HG03457 (cell line): ENCODE data around the gene HTR6.
"Not testable (repeated sequence)": the region's sequence is repeated elsewhere in the genome, so short reads cannot be mapped to it uniquely, and the experiment has no call there.

Source experiments
- ATAC-seq: cut with Tn5 transposase; IDR thresholded peaks from one replicate; pipeline ENCODE4 v1.9.1; 2021; ENCODE audit warnings: moderate number of reproducible peaks; ENCODE audit not compliant: unreplicated experiment

HTR6 gene

DNA sequence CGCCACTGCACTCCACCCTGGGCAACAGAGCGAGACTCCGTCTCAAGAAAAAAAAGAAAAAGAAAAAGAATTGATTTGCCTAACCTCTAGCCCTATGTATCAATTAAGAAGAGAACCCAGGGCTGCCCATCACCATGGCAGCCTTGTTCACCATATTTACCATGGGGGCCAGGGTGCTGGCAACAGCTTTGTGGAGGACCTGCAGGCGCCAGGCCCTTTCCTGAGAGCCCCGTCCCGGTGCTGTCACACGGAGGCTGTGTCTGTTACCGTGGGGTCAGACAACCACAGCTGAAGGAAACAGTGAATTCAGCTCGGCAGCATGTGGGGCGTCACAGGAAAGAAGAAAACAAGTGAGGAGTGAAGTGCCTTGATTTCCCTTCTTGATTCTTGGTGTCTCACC, 27.1 kb upstream of the HTR6 start:
- ATAC-seq = no peak

DNA sequence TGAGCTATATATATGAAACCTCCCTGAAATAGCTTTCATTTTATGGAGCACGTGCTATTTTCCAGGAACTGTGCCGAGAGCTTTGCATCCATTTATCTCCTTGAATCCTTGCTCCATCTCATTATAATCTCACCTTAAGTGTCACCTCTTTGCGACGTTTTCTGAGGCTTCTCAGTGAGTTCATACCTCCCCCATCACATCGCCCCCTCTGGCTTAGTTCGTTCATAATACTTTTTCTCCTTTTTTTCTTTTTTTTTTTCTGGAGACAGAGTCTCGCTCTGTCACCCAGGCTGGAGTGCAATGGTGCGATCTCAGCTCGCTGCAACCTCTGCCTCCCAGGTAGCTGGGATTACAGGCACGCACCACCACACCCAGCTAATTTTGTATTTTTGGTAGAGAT, 25.4 kb upstream of the HTR6 start:
- not testable (repeated sequence) for ATAC-seq

DNA sequence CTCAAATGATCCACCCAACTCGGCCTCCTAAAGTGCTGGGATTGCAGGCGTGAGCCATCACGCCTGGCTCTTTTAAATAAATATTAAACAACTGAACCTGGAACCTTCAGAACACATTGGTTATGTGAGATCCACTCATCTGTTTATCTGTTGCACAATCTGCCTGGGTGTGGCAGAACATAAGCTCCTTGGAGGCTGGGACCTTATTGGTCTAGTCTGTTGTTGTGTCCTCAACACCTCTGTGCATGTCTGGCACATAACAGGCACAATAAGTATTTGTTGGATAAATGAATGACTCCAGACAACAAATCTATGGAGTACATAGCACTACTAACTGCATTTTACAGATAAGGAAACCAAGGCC, 24.7 kb upstream of the HTR6 start:
- ATAC-seq = no peak

DNA sequence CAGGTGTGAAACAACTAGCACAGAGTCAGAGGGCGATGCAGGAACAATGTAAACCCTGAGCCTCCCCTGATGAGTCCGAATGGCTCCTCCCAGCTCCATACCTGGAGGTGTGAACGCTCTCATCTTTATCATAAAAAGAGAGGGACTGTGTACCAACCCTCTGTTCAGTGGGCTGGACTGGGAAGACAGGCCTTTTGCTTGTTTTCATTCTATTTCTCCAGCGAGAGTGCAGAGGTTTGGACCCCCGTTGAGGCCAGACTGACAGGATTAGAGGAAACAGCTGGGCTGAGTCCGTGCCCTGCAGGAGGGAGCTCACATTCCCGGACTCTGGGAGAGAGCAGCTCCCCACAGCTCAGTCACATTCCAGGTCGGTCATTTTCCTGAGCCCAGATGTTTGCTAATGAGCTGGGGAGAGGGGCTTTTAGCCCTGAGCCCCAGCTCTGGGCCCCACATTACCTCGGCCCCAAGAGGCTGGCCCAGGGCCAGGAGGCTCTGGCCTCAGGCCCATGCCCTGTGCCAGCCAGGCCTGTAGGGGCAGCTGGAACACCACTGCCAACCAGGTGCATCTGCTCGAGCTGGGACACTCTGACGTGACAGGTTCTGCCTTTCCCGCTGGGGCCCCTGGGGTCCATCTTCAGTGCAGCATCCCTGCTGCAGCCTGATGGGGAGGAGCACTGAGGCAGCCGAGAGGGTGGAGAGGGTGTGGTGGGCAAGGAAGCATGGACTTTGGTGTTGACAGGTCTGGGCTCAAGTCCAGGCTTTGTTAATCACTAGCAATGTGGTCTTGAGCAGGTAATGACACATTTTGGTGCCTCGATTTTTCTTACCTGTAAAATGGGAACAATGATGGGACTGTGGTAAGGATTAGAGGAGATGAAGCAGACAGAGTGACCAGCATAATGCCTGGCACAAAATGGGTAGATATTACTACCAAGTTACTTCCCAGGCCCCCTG, 24.0 kb upstream of the HTR6 start:
- no peak for ATAC-seq

DNA sequence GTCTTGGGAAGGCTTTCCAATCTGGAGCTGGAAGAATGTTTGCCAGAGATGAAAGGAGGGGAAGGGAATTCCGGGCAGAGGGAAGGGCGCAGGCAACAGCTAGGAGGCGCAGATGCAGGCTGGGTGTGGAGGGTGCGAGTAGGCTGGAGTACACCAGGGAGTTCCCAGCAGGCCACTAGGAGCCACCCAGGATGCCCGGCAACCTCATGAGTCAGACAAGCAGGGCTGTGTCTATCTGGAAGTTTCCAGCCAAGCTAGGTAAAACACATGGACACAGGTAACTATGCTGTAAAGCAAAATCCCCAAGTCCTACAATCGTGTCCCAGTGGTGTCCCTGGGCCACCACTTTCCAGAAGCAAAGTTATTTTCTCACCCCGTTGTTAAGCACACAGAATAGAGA, 21.6 kb upstream of the HTR6 start:
- no peak for ATAC-seq

DNA sequence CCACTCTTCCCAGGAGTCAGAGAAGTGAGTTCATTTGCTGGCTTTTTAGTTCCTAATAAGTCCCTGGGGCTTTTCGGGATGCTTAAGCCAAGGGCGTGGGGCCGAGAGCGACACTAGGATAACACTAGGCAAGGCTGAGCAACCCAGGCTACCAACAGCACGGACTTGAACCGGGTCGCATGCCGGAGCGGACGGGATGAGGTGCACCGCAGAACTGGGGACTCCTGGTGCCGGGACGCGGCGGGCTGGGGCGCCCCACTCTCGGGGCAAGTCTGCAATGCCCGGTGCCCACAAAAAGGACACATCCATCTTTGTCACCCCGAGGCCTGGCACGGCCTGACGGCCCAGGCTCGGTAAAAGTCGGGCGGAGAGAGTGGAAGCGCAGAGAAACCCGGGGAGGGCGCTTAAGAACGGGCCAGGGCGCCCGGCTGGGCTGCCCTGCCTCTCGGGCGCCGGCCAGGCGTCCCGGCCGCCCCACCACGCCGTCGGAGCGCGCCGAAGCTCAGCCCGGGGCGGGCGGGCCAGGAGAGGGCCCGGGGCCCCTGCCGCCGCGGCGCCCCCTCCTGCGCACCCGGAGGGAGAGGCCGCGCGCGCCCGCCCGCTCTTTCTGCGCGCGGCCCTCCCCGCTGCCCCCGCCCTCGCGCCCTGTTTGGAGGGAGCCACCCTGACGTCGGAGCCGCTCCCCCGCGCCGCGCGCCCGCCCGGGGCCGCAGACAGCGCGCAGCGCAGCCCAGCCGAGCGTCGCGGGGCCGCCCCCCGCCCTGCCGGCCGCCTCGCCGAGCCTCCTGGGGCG, 20.9 kb upstream of the HTR6 start, which contains the start of gene NBL1:
NBL1 (plus strand) TSS at position 710 of the 793 bp plus-strand sequence. CDS start 10,720 bp downstream, outside the sequence.
- no peak for ATAC-seq

DNA sequence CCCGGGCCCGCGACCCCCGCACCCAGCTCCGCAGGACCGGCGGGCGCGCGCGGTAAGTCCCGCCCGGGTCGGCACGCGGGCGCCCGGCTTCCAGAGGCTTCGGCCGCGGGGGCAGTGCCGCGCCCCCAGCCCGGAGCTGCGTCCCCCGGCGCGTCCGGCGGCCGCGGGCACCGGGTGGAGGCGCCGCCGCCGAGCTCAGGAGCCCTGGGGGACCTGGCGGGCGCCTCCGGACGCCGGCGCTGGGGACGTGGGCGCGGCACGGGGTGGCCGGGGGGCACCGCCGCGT, 20.3 kb upstream of the HTR6 start:
- no peak for ATAC-seq

DNA sequence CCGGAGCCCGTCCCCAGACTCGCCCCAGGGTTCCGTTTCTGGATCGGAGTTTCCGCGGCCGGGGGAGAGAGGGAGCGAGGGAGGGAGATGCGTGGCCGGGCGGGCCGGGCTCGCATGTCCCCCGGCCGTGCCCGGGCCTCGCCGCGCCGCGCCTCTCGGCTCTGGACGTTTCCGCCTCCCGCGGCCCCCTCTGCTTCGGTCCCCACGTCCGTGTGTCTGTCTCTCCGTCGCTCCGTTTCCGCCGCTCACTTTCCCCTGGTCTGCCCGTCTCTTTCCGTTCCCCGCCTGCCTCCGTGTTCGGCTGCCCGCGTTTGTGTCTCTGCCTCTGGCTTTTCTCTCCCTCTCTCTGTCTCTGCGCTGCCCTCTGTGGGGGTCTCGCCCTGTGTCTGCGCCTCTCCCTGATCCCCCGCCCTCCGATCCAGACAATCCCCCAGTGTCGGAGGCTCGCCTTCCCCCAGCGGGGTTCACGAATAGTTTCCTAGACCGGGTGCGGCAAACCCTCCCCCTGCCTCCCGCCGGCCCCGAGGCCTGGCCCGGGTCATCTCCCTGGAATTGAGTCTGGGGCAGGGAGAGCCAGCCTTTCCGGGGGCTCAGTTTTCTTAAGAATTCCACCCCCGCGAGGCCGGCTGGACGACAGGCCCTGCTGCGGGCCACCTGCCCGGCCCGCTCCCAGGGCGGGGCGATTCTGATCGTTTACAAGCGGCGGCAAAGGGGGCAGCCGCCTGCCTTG, 19.8 kb upstream of the HTR6 start:
- ATAC-seq = no peak

DNA sequence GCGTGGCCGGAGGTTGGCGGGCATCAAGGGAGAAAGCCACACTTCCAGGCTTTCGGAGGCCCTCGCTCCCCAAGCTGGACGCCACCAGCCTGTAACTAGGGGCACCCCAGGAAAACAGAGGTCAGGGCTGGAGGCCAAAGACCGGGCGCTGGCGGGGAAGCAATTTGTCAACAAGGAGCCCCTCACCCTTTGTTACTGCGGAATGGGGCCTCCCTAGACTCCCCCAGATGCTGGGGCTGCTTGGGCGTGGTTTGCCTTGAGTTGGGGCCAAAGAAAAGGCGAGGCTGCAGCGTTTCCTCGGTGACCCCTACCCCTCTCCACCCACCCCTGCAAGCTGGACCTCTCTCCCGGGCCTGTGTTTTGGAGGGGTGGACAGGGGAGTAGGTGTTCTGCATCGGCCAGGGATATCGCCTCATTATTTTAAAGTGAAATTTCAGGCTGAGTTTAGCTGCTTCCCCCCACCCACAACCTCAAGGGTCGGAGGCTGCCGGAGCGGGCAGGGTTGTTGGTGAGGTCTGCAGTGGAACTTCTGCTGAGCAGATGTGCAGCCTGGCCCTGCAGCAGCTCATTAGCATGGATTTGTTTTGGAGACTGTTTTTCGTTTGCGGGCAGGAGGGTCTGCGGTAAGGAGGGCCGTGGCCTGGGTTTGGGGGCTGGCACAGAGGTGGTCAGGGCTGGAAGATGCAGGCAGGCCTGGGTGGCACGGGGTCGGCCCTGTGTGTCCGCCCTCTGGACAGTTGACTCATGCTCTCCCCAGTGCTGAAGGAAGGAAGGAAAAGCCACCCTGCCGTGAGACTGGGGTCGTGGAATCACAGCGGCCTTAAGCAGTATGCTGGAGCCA, 19.0 kb upstream of the HTR6 start:
- ATAC-seq = no peak

DNA sequence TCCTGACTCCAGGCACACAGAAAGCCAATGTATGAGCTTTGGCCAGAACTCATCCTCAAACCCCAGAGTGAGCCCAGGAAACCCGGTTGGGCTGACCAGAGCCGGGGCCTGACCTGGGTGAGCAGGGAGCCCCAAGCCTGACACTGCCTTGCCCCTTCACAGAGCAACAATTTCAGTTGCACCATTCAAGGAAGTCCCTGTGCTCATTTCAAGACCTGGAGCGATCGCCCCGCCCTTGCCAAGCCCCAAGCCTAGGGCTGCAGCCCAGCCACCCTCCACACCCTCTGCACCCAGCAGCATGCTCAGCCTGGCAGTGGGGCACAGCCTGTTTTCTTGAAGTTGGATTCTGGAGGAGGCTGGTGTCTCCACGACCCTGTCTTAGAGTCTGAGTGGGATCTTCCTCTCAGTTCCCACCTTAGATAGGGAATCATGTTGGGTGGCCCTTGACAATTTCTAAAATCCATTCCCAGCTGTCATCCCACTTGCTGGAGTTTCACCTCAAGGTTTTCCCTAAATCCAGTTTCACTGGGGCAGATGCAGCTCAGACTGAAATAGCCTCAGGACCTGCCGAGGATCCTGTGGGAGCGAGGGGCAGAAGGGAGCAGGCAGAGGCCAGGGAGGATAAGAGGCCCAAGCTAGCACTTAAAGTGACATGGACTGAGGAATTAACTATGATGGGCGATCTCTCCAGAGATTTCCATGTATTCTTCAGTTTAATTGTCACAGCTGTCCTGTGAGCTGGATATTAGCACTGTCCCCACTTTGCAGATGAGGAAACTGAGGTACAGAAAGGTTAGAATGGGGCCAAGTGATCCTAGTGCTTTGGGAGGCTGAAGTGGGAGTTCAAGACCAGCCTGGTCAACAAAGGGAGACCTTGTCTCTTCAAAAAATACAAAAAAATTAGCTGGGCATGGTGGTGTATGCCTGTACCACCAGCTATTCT, 18.0 kb upstream of the HTR6 start:
- no peak for ATAC-seq

DNA sequence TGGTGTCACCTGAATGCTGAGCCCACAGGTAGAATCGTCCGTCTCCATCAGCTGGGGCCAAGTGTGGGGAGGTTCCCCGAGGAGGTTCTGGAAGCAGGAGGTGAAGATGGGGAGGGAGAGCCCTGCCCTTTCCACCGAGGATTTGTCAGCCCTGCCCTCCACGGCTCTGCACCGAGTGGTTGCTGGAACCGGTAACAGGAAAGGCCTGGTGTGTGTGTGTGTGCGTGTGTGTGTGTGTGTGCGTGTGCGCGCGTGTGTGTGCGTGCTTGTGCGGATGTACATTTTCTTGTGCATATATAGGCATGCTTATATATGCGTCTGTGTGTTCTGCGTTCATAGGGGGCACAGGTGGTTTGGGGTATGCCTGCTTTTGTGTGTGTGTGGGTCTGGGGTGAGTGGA, 17.0 kb upstream of the HTR6 start:
- no peak for ATAC-seq

DNA sequence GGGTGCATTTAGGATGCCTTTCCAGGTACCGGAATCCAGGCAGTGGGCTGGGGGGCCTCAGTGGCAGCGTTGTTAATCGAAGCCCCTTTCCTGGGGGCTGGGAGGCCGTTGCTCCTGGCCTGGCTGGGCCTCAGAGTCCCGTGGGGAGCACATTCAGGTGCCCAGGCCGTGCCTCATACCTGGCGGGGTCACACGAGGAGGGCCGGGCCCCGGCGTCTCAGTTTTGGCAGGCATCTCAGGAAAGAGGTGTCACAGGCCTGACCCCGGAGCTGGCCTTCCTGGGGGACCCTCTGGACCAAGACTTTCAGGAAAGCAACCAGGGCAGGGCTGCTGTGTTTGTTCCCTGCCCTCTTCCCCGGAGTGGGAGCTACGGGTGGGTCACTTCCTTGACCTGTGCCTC, 16.4 kb upstream of the HTR6 start:
- ATAC-seq = no peak

DNA sequence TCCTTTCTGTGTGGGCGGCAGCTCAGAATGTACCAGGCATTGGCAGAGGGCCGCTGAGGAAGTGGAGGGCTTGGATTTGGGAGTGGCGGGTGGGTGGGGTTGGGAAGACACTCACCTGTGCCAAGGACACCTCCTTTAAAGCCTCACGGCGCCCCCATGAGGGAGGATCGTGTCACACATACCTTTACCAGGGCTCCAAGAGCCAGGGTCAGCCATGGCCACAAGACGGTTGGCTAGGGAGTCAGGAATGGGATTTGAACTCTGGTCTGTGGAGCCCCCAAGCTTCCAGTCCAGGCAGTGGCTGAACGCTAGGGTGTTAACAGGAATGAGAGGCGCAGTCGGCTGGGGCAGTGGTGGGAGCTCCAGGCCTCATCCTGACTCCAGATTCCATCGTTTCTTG, 16.0 kb upstream of the HTR6 start:
- no peak for ATAC-seq

DNA sequence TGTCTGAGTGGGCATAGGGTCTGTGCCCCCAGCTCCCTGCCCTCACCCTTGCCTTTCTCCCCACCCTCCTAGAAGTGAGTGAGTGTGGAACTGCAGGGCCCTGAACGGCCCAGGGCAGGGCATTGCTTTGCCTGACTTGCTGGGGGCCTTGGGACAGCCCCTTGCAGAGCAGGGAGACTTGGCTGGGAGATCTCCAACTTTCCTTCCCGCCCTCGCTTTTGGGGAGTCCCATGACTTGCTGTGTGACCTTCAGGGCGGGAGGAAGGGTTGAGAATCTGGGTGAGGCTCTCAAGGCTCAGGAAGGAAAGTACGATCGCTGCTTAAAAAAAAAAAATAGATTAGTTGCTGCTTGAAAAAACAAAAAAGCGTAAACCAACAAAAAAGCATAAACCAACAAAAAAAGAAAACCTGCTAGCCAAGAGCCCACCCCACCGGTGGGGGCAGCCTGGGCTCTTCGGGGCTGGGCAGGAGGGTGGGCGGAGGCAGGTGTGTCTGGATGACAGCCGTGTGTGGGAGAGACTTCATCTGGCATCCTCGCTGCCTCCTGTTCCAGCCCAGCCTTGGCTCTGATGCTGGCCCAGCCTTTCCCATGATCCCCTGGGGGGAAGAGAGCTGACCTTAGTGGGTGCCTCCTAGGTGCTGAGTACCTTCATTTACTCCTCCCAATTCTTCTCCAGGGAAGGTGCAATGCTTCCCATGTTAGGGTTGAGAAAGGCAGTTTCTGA, 14.1 kb upstream of the HTR6 start:
- no peak for ATAC-seq

DNA sequence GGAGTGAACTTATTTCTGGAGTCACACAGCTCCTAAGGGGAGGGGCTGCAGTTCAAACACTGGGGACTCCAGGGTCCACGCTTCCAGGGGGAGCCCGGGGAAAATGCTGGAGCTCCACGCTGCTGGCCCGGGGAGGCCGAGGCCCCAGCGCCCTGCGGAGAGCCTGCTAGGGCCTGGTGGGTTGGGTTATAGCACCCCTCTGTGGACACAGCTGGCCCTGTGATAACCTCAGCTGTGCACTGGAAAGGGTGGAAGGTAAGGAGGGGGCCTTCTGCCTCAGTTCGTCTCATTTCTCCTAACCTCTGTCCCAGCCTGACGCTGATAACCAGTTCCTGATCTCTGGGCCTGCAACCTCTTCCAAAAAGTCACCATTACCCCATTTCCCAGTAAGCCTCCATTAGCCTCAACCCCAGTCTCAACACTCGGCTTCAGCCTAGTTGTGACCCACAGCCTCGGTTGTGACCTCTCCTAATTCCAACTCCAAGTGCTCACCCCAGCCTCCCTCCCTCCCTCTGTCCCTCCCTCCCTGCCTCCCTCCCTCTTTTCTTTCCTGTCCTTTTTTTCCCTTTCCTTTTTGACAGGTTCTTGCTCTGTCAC, 13.4 kb upstream of the HTR6 start:
- no peak for ATAC-seq

DNA sequence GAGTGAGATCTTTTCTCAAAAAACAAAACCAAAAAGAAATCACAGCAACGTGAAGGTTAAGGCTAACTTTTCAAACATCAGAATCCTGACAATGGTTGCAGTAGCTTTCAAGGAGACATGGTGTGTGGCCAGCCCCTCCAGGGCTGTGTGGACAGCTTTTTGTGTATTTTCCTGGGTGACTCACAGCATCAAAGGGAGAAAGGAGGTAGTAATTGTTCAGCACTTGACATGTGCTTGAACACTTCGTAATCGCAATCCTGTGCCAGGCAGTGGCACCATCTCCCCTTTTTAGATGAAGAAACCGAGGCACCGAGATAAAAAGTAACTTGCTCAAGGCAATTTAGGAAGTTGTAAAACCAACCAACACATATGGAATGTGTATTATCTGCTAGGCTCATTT, 10.3 kb upstream of the HTR6 start:
- ATAC-seq = no peak

DNA sequence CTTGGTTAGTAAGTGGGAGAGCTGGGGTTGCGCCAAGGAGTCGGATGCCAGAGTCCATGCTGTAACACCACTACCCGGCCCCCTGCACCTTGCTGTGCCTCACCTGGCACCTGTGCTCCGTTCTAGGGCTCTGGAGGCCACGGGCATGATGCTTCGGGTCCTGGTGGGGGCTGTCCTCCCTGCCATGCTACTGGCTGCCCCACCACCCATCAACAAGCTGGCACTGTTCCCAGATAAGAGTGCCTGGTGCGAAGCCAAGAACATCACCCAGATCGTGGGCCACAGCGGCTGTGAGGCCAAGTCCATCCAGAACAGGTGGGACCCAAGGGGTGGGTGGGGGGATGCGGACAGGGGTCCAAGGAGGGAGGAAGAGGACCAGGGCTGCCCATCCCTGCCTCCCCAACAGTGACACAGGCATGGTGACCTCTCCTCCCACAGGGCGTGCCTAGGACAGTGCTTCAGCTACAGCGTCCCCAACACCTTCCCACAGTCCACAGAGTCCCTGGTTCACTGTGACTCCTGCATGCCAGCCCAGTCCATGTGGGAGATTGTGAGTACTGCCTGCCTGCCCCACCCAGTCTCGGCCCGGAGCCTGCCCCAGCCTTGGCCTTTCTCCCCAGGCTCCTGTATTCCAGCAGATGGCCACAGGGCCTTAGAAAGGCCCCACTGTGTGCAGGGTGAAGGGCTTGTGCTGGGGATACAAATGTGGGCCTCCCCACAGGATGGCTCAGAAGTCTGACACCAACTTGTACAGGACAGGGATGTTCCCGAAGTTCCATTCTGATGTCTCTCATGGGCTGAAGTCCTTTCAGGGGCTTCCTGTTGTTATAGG, 9.6 kb upstream of the HTR6 start:
- ATAC-seq = no peak

DNA sequence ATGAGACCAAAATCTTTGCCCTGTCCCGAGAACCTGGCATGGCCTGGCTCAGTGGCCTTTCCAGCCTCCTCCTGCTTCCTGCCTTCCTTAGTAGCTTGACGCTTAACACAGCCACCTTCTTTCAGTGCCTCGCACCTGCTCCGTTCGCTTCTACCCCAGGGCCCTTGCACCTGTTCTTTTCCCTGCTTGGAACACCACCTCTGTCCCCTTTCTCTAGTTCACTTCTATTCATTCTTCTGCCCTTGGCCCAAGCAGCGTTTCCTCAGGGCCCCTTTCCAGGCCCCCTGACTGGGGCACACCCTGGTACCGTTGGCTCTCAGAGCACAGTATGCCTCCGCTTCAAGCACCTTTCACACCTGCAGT, 9.0 kb upstream of the HTR6 start:
- ATAC-seq = no peak
